Measurements from ENCODE around the gene MAN1A1. TPM values are rescaled to one million over a fixed set of nuclear protein-coding genes. Genes with fewer than 3 reads are reported as not detected.

The MAN1A1 gene
- total RNA-seq, 3 donors from 2014 or later = 45.1 to 74.2 (median 66.4) TPM

DNA sequence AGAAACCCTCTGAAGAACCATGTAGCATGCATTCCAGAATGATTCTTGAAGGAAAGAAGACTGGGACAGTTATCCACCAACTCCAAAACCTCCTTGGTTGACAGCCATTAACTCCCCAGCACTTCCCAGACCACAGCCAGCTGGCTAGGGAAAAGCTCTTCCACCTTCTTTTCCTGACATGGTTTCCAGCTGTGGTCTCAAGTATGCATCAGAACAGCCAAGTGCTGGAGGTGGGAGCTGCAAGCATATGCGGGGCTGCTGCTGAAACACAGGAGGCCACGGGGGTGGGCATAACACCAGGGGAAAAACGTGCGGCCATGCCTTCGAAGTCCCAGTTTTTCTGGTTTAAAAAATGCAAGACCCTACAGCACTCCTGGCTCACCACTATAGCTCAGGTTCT is 163.1 kb downstream of the MAN1A1 start:
- ATAC-seq (no peak), DNase-seq (no peak)
- Histone ChIP-seq H3K36me3 (ENCODE audit: low read depth) (no peaks in the 10 kb centered on the region), H3K4me3 (no peak overlapping the region), H3K4me1 (ENCODE audit: low read depth) (no peaks in the 10 kb centered on the region), H3K9me3 (no peaks in the 10 kb centered on the region)
- intact Hi-C loops (cut with DNase I, micrococcal nuclease) = no loop called here
- TF ChIP-seq, protein P1, sequence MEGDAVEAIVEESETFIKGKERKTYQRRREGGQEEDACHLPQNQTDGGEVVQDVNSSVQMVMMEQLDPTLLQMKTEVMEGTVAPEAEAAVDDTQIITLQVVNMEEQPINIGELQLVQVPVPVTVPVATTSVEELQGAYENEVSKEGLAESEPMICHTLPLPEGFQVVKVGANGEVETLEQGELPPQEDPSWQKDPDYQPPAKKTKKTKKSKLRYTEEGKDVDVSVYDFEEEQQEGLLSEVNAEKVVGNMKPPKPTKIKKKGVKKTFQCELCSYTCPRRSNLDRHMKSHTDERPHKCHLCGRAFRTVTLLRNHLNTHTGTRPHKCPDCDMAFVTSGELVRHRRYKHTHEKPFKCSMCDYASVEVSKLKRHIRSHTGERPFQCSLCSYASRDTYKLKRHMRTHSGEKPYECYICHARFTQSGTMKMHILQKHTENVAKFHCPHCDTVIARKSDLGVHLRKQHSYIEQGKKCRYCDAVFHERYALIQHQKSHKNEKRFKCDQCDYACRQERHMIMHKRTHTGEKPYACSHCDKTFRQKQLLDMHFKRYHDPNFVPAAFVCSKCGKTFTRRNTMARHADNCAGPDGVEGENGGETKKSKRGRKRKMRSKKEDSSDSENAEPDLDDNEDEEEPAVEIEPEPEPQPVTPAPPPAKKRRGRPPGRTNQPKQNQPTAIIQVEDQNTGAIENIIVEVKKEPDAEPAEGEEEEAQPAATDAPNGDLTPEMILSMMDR (IDR thresholded peaks at IDR 0.05) = no peak

DNA sequence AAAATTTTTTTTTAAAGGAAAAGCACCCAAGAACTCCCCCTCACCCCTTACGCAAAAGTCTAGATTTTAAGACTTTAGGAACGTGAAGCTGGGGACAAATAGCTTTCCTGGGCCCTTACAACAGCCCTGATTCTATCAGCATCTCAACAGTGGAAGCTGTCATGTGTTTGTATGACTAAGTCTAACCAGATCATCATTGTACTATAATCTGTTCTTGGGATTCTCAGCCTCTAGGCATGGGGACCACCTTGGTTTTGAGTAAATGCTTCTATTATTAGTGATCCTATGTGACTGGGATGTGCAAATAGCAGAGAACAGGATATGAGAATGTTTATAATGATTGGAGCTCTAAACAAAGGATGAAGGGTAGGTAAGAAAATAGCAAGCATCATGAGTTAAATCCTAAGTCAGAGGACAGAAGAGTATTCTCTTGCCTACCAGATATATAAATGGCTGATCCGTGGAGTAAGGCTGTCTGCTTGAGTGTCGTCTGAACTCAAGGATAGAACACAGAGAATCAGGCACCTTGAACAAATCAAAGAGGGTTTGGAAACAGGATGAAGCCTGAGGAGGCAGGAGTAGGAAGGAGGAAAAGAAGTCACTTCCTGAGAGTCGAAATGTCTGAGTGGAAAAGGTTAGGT is 165.4 kb downstream of the MAN1A1 start:
- DNase-seq (no peak), ATAC-seq (no peak)
- Histone ChIP-seq H3K4me3 (no peak overlapping the region), H3K9me3 (no peaks in the 10 kb centered on the region), H3K36me3 (ENCODE audit: low read depth) (no peaks in the 10 kb centered on the region), H3K4me1 (ENCODE audit: low read depth) (no peaks in the 10 kb centered on the region)
- intact Hi-C loops (cut with DNase I, micrococcal nuclease) = no loop called here
- TF ChIP-seq, protein P1 (IDR thresholded peaks at IDR 0.05) = no peak

DNA sequence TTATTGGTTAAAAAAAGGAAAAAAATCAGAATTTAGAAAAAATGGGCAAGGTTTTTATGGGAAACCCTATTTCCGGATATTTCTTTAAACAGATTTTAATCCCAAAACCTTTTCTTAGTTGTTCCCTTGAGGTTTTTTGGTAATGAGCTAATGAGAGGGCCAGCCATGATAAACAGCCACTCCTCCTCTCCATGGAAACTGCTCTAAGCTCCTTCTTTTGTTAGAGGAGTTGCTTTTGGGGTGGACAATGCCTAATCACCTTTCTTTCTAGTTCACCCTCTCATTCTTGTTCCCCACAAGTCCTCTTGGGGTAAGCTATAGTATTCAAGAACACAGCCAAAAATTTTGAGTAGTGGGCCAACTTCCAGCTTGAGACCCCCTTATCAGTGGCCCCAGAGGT is 166.1 kb downstream of the MAN1A1 start:
- intact Hi-C loops (cut with DNase I, micrococcal nuclease) = no loop called here
- Histone ChIP-seq H3K4me3 (no peak overlapping the region), H3K36me3 (ENCODE audit: low read depth) (no peaks in the 10 kb centered on the region), H3K4me1 (ENCODE audit: low read depth) (no peaks in the 10 kb centered on the region), H3K9me3 (no peaks in the 10 kb centered on the region)
- no peak for ATAC-seq
- no peak for DNase-seq
- TF ChIP-seq, protein P1 (IDR thresholded peaks at IDR 0.05) = no peak

DNA sequence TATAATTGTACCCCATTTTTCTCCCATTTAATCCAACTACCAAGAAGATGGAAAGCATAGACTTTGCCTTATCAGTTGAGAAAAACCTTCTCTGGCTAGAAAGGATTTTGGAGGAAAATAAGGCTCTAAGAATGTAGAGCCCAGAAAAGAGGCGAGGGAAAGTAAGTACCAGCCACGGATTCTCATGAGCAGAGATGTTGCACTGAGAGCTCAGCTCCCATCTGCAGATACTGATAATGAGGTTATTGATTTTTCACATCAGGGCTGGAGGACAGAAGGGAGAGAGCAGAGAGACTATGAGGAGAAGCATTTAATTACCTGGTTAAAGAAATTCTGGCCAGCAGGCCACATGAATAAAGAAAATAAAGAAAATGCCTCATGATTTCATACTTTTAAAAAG is 166.7 kb downstream of the MAN1A1 start:
- TF ChIP-seq, protein P1 (IDR thresholded peaks at IDR 0.05) = no peak
- intact Hi-C loops (cut with DNase I, micrococcal nuclease) = no loop called here
- Histone ChIP-seq H3K36me3 (ENCODE audit: low read depth) (no peaks in the 10 kb centered on the region), H3K9me3 (no peaks in the 10 kb centered on the region), H3K4me3 (no peak overlapping the region), H3K4me1 (ENCODE audit: low read depth) (no peaks in the 10 kb centered on the region)
- no peak for ATAC-seq
- DNase-seq = no peak

DNA sequence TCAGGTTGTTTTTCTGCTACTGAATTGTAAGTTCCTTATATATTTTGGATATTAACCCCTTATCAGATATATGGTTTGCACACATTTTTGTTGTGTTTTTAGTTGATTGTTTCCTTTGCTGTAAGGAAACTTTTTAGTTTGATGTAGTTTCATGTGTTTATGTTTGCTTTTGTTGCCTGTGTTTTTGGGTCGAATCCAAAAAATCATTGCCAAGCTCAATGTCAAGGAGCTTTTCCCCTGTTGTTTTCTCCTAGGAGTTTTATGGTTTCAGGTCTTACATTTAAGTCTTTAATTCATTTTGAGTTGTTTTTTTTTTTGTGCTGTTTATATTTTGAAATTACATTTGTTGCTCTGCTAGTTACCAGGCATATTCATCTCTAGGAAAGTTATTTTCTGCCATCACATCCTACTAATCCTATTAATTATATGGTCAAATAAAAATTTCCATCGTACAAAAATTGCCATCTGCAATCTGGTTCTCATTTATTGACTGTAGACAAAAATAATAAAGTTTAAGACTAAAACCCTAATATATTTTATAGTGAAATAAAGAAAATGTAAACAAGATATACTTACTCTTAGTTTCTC is 167.3 kb downstream of the MAN1A1 start:
- intact Hi-C loops (cut with DNase I, micrococcal nuclease) = no loop called here
- no peaks in the 10 kb centered on the region for H3K9me3 ChIP-seq
- ATAC-seq (no peak), DNase-seq (no peak)
- no peaks in the 10 kb centered on the region for H3K36me3 ChIP-seq (ENCODE audit: low read depth)
- H3K4me3 ChIP-seq = no peak overlapping the region
- TF ChIP-seq, protein P1 (IDR thresholded peaks at IDR 0.05) = no peak
- H3K4me1 ChIP-seq (ENCODE audit: low read depth) = no peaks in the 10 kb centered on the region

Data from mucosa of descending colon (tissue), 3 donors.